Measurements from ENCODE around the gene SPOCD1. TPM values are rescaled to one million over a fixed set of nuclear protein-coding genes. Genes with fewer than 3 reads are reported as not detected.

The SPOCD1 gene
- total RNA-seq, 1 donor from 2014 or later: not detected

DNA sequence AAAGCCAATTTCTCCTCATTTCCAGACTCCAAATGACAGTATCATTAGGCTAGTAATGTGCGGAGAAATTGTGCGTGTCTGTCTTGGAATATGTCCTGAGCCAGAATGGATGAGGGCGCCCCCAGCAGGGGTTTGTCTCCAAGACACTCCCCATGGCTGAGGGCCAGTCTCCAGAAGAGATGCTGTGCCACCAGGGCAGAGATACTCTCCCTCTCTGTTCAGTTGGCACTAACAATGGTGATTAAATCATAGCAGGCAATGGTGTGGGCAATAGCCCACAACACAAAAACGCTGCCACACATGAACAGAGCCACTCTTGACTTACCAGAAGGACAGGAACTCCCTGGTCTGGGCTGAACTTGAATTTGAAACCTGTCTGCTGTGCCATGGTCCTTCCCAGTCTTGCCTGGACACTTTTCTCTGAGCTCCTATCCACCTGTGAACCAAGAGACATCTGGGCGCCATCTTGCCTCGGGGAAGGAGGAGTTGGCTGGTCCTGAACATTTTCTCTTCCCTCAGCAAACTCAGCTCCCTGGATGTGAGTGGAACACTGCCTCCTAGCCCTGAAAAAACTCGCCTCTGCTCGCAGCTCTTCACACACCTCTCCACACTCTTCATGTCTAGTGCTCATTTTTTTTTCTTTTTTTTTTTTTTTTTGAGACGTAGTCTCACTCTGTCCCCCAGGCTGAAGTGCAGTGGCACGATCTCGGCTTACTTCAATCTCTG lies 36.9 kb downstream of the SPOCD1 start:
- no peak for TF ChIP-seq CTCF (IDR thresholded peaks at IDR 0.05; ENCODE audit: borderline replicate concordance)
- H3K27me3 ChIP-seq (ENCODE audit: low read depth): peaks cover 44% of the 10 kb centered on the region
- H3K4me1 ChIP-seq: peaks cover 20% of the 10 kb centered on the region
- intact Hi-C loops (cut with micrococcal nuclease): no loop called here
- no peak for DNase-seq
- no peaks in the 10 kb centered on the region for H3K36me3 ChIP-seq
- H3K27ac ChIP-seq (replicated peaks): no peak overlapping the region
- no peak overlapping the region for H3K4me3 ChIP-seq
- H3K9me3 ChIP-seq (replicated peaks): no peaks in the 10 kb centered on the region

- H3K27ac ChIP-seq (replicated peaks): no peak overlapping the region
- no peak overlapping the region for H3K4me3 ChIP-seq
- no peak for DNase-seq
- H3K9me3 ChIP-seq (replicated peaks): no peaks in the 10 kb centered on the region
- peaks cover 19% of the 10 kb centered on the region for H3K4me1 ChIP-seq
- TF ChIP-seq CTCF (IDR thresholded peaks at IDR 0.05; ENCODE audit: borderline replicate concordance): no peak
- peaks cover 68% of the 10 kb centered on the region for H3K27me3 ChIP-seq (ENCODE audit: low read depth)
- intact Hi-C loops (cut with micrococcal nuclease): no loop called here
- H3K36me3 ChIP-seq: no peaks in the 10 kb centered on the region
These were observed 39.3 kb downstream of the SPOCD1 start for GRCh38 chr1:31776516-31776915.

GRCh38 chr1:31776032-31776431 lies 39.8 kb downstream of the SPOCD1 start:
- Histone ChIP-seq H3K36me3 (no peaks in the 10 kb centered on the region), H3K4me1 (peaks cover 14% of the 10 kb centered on the region), H3K27ac (replicated peaks) (no peak overlapping the region), H3K9me3 (replicated peaks) (no peaks in the 10 kb centered on the region), H3K4me3 (no peak overlapping the region), H3K27me3 (ENCODE audit: low read depth) (peaks cover 71% of the 10 kb centered on the region)
- TF ChIP-seq CTCF (IDR thresholded peaks at IDR 0.05; ENCODE audit: borderline replicate concordance): no peak
- intact Hi-C loops (cut with micrococcal nuclease): no loop called here
- no peak for DNase-seq

- Histone ChIP-seq H3K4me3 (no peak overlapping the region), H3K27ac (replicated peaks) (no peak overlapping the region), H3K36me3 (no peaks in the 10 kb centered on the region), H3K27me3 (ENCODE audit: low read depth) (peaks cover 77% of the 10 kb centered on the region), H3K4me1 (peaks cover 16% of the 10 kb centered on the region), H3K9me3 (replicated peaks) (no peaks in the 10 kb centered on the region)
- no peak for DNase-seq
- intact Hi-C loops (cut with micrococcal nuclease): no loop called here
- TF ChIP-seq CTCF (IDR thresholded peaks at IDR 0.05; ENCODE audit: borderline replicate concordance): no peak
These were observed 40.4 kb downstream of the SPOCD1 start for GRCh38 chr1:31775210-31775999.

DNA sequence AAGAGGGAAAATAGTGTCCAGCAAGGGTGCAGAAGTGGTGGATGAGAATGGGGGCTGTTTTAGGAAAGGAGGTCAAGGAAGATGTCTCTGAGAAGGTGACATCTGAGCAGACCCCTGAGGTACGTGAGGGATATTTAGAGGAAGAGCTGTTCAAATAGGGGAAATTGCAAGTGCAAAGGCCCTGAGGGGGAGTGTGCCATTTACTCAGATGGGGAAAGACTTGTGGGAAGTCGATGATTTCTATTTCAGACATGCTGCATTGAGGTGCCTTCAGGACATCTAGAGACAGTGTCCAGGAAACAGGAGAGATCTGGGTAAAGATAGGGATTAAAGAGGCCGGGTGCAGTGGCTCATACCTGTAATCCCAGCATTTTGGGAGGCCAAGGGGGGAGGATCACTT lies 41.3 kb downstream of the SPOCD1 start:
- DNase-seq: no peak
- no peaks in the 10 kb centered on the region for H3K36me3 ChIP-seq
- peaks cover 86% of the 10 kb centered on the region for H3K27me3 ChIP-seq (ENCODE audit: low read depth)
- H3K9me3 ChIP-seq (replicated peaks): no peaks in the 10 kb centered on the region
- no peak for TF ChIP-seq CTCF (IDR thresholded peaks at IDR 0.05; ENCODE audit: borderline replicate concordance)
- peaks cover 25% of the 10 kb centered on the region for H3K4me1 ChIP-seq
- H3K27ac ChIP-seq (replicated peaks): no peak overlapping the region
- no peak overlapping the region for H3K4me3 ChIP-seq
- intact Hi-C loops (cut with micrococcal nuclease): no loop called here

Data from left ventricle myocardium inferior (tissue), 1 donor.